Lung (tissue), 12 donors: ENCODE measurements around the gene COL4A3. TPM values are rescaled to one million over a fixed set of nuclear protein-coding genes. Genes with fewer than 3 reads are reported as not detected.

ENCODE experiments used
- ATAC-seq: fragments of 200-7000 bp; cut with Tn5 transposase; one replicate; pipeline ENCODE4 v1.9.1; 2020; ENCODE audit warnings: moderate number of reproducible peaks; ENCODE audit not compliant: insufficient read depth, low FRiP score
- DNase-seq, 3 donors: peaks; one replicate each; pipeline ENCODE4 v3.0.0-alpha.2; 2013 to 2017
- H3K27ac ChIP-seq, 2 donors: one replicate each; pipeline ENCODE4 v1.5.1; 2013; ENCODE audit warnings: mild to moderate bottlenecking in 2 of 2, moderate library complexity in 2 of 2, control low read depth in 1 of 2, inconsistent platforms in 1 of 2, low read depth in 1 of 2, low read length in 1 of 2
- H3K27me3 ChIP-seq, 3 donors: one replicate each; pipeline ENCODE4 v1.5.1; 2013; ENCODE audit warnings: low read length in 2 of 3; ENCODE audit not compliant: control insufficient read depth in 3 of 3, insufficient read depth in 3 of 3
- H3K36me3 ChIP-seq, 4 donors: one replicate each; pipeline ENCODE4 v1.5.1; 2013; ENCODE audit warnings: low read length in 4 of 4, mild to moderate bottlenecking in 1 of 4, moderate library complexity in 1 of 4; ENCODE audit not compliant: control insufficient read depth in 4 of 4, insufficient read depth in 4 of 4
- H3K4me1 ChIP-seq, 5 donors: one replicate each; pipeline ENCODE4 v1.5.1; 2013; ENCODE audit warnings: low read length in 5 of 5, mild to moderate bottlenecking in 2 of 5, moderate library complexity in 1 of 5; ENCODE audit not compliant: control insufficient read depth in 5 of 5, insufficient read depth in 5 of 5
- H3K4me3 ChIP-seq: one replicate; pipeline ENCODE4 v1.5.1; 2013; ENCODE audit warnings: mild to moderate bottlenecking, control low read depth, moderate library complexity
- H3K9ac ChIP-seq, 2 donors: one replicate each; pipeline ENCODE4 v1.5.1; 2013; ENCODE audit warnings: low read length in 2 of 2, control low read depth in 1 of 2; ENCODE audit not compliant: insufficient read depth in 1 of 2
- H3K9me3 ChIP-seq, 4 donors: one replicate each; pipeline ENCODE4 v1.5.1; 2013; ENCODE audit warnings: low read length in 3 of 4, mild to moderate bottlenecking in 1 of 4, moderate library complexity in 1 of 4; ENCODE audit not compliant: control insufficient read depth in 4 of 4, insufficient read depth in 3 of 4
- CTCF ChIP-seq: IDR thresholded peaks from 2 replicates; pipeline ENCODE4 v1.5.1; 2012; ENCODE audit warnings: mild to moderate bottlenecking; ENCODE audit errors: control extremely low read depth, extremely low read depth
- WGBS, 2 donors: extraction: QIAGEN DNeasy Blood & Tissue Kit; methylation state at CpG; one replicate each; pipeline ENCODE4 v1.1.7; 2013; 5-methylcytosine and 5-hydroxymethylcytosine counted together
- polyA plus RNA-seq, 2 donors: library from polyadenylated mRNA; stranded (reverse); fragments of 200-250 nt; gene quantifications; one replicate each; pipeline ENCODE4 v1.2.1, GENCODE V29; 2013
- total RNA-seq, 2 donors: library from RNA; depleted of rRNA in 1 of 2; stranded (reverse); fragments of >200 nt in 1 of 2; gene quantifications; one replicate each; pipeline ENCODE4 v1.2.1, GENCODE V29; 2014 to 2021
- donor health status: control.
- donor health status: control.
- donor health status: Bipolar disorder and iron deficiency.
- donor health status: healthy.
- donor health status: DM: yes; HTN: yes; CAD: no.

COL4A3 gene
- total and polyA plus RNA-seq, 4 donors = 3.5 to 34.2 (median 20.2) TPM

- Histone ChIP-seq H3K9me3 (no peaks in the 10 kb centered on the region), H3K9ac (no peak overlapping the region), H3K27ac (no peak overlapping the region), H3K27me3 (peaks cover 0 to 2% (median 0%) of the 10 kb centered on the region in 3 donors), H3K36me3 (peaks cover 0 to 4% (median 0%) of the 10 kb centered on the region in 4 donors), H3K4me1 (no peaks in the 10 kb centered on the region), H3K4me3 (no peak overlapping the region)
- DNase-seq (no peak), ATAC-seq (no peak)
- no peak for TF ChIP-seq CTCF
- 71 to 91% methylated on average over 2 of the region's 2 CpGs for WGBS, 2 donors
Measured at GRCh38 chr2:227252831-227253230, 88.4 kb downstream of the COL4A3 start.

GRCh38 chr2:227256605-227257004 lies 92.2 kb downstream of the COL4A3 start:
- no peaks in the 10 kb centered on the region for H3K4me1 ChIP-seq
- H3K27ac ChIP-seq = no peak overlapping the region
- H3K9me3 ChIP-seq = peaks cover 0 to 2% (median 0%) of the 10 kb centered on the region in 4 donors
- H3K9ac ChIP-seq = no peak overlapping the region
- no peak for ATAC-seq
- H3K4me3 ChIP-seq = no peak overlapping the region
- peaks cover 0 to 4% (median 0%) of the 10 kb centered on the region in 4 donors for H3K36me3 ChIP-seq
- no peaks in the 10 kb centered on the region for H3K27me3 ChIP-seq
- TF ChIP-seq CTCF = no peak
- DNase-seq = no peak

GRCh38 chr2:227257820-227258219 lies 93.4 kb downstream of the COL4A3 start:
- H3K36me3 ChIP-seq = peaks cover 0 to 4% (median 0%) of the 10 kb centered on the region in 4 donors
- TF ChIP-seq CTCF = no peak
- no peak overlapping the region for H3K27ac ChIP-seq
- ATAC-seq (no peak), DNase-seq (no peak)
- H3K9me3 ChIP-seq = peaks cover 0 to 2% (median 0%) of the 10 kb centered on the region in 4 donors
- no peaks in the 10 kb centered on the region for H3K27me3 ChIP-seq
- H3K9ac ChIP-seq = no peak overlapping the region
- WGBS, 2 donors = 94 to 95% methylated on average over 5 of the region's 5 CpGs
- H3K4me3 ChIP-seq = no peak overlapping the region
- H3K4me1 ChIP-seq = no peaks in the 10 kb centered on the region

- Histone ChIP-seq H3K27ac (no peak overlapping the region), H3K9me3 (peaks cover 0 to 2% (median 0%) of the 10 kb centered on the region in 4 donors), H3K27me3 (no peaks in the 10 kb centered on the region), H3K4me3 (no peak overlapping the region), H3K9ac (no peak overlapping the region), H3K36me3 (peaks cover 0 to 4% (median 0%) of the 10 kb centered on the region in 4 donors), H3K4me1 (no peaks in the 10 kb centered on the region)
- WGBS, 2 donors = 91 to 95% methylated on average over 5 of the region's 5 CpGs
- no peak for ATAC-seq
- DNase-seq = no peak
- TF ChIP-seq CTCF = no peak
Measured at GRCh38 chr2:227260041-227260440, 95.6 kb downstream of the COL4A3 start.
